Nucleus accumbens (tissue), 56 donors: Measurements from ENCODE around the gene SPTBN5.

Experiments used
- DNase-seq, 56 donors: peaks; one replicate each; lab custom pipeline; 2025; lab: John Stamatoyannopoulos, UW

Gene SPTBN5

GRCh38 chr15:41869770-41870688 lies 23.8 kb downstream of the SPTBN5 start:
- DNase-seq: no peak

- DNase-seq: no peak
These were observed 25.5 kb downstream of the SPTBN5 start for GRCh38 chr15:41868321-41868720.

- DNase-seq: no peak
These were observed 26.8 kb downstream of the SPTBN5 start for GRCh38 chr15:41866872-41867579.

GRCh38 chr15:41866263-41866703 lies 27.6 kb downstream of the SPTBN5 start:
- no peak for DNase-seq

- no peak for DNase-seq
These were observed 28.3 kb downstream of the SPTBN5 start for GRCh38 chr15:41865490-41866055.

- DNase-seq: no peak
These were observed 31.2 kb downstream of the SPTBN5 start for GRCh38 chr15:41862515-41863116.

- no peak for DNase-seq
These were observed 32.0 kb downstream of the SPTBN5 start for GRCh38 chr15:41861736-41862356.

GRCh38 chr15:41860049-41860828 lies 33.6 kb downstream of the SPTBN5 start:
- DNase-seq: no peak

GRCh38 chr15:41858756-41859155 lies 35.1 kb downstream of the SPTBN5 start:
- no peak for DNase-seq

- no peak for DNase-seq
These were observed 36.5 kb downstream of the SPTBN5 start for GRCh38 chr15:41857316-41857715.

- no peak for DNase-seq
These were observed 37.1 kb downstream of the SPTBN5 start for GRCh38 chr15:41856716-41857115.

- no peak for DNase-seq
These were observed 37.6 kb downstream of the SPTBN5 start for GRCh38 chr15:41856262-41856661.

GRCh38 chr15:41855261-41855961 lies 38.4 kb downstream of the SPTBN5 start:
- no peak for DNase-seq

GRCh38 chr15:41854443-41854842 lies 39.4 kb downstream of the SPTBN5 start:
- DNase-seq: no peak

- DNase-seq: peak in 1 of 56 donors; percentile 13
These were observed 40.0 kb downstream of the SPTBN5 start for GRCh38 chr15:41853831-41854230.

- DNase-seq: no peak
These were observed 40.9 kb downstream of the SPTBN5 start for GRCh38 chr15:41852736-41853590.

- no peak for DNase-seq
These were observed 42.0 kb downstream of the SPTBN5 start for GRCh38 chr15:41851755-41852370.

- no peak for DNase-seq
These were observed 42.7 kb downstream of the SPTBN5 start for GRCh38 chr15:41851167-41851523.
